SU-DHL-6 (cell line): ENCODE data around the gene FMNL1.

Experiments
- H2AFZ ChIP-seq: fragments of 200-600 bp; sonication (generic); 2 replicates; pipeline ENCODE4 v1.6.1; 2014; ENCODE audit warnings: low read depth, mild to moderate bottlenecking, moderate library complexity, mixed read lengths, antibody characterized with exemption, low read length; ENCODE audit not compliant: severe bottlenecking
- H3F3A ChIP-seq: fragments of 200-600 bp; shearing (Covaris generic); 2 replicates; pipeline ENCODE4 v1.6.0; 2016; ENCODE audit warnings: antibody characterized with exemption, mild to moderate bottlenecking; ENCODE audit not compliant: insufficient read depth
- H3K27ac ChIP-seq: fragments of 200-600 bp; sonication (generic); 2 replicates; pipeline ENCODE4 v1.5.1; 2016; ENCODE audit warnings: low read depth, mild to moderate bottlenecking, low read length, moderate library complexity, mixed read lengths
- H3K27me3 ChIP-seq: fragments of 200-600 bp; sonication (generic), shearing (Covaris generic); 2 replicates; pipeline ENCODE4 v1.6.0; 2014; ENCODE audit warnings: mild to moderate bottlenecking, low read length
- H3K36me3 ChIP-seq: fragments of 200-600 bp; sonication (generic); 2 replicates; pipeline ENCODE4 v1.6.1; 2014; ENCODE audit warnings: mild to moderate bottlenecking, low read length, mixed read lengths
- H3K4me2 ChIP-seq: fragments of 300-600, 200-600 bp; shearing (Covaris generic), sonication (generic); 2 replicates; pipeline ENCODE4 v1.6.0; 2014; ENCODE audit warnings: low read length, low read depth, mild to moderate bottlenecking; ENCODE audit not compliant: poor library complexity, severe bottlenecking
- H3K4me3 ChIP-seq: fragments of 200-600 bp; sonication (generic); 2 replicates; pipeline ENCODE4 v1.5.1; 2014; ENCODE audit warnings: antibody characterized with exemption, low read length, mild to moderate bottlenecking, mixed read lengths; ENCODE audit not compliant: insufficient read depth, poor library complexity, severe bottlenecking
- H3K79me2 ChIP-seq: fragments of 200-600 bp; sonication (generic); 2 replicates; pipeline ENCODE4 v1.6.1; 2014; ENCODE audit warnings: mild to moderate bottlenecking, low read length, moderate library complexity; ENCODE audit not compliant: insufficient read depth
- H3K9ac ChIP-seq: fragments of 200-600 bp; sonication (generic); 2 replicates; pipeline ENCODE4 v1.7.0; 2014; ENCODE audit warnings: mild to moderate bottlenecking, low read length
- H3K9me2 ChIP-seq: fragments of 200-600 bp; sonication (generic); replicated peaks from 2 replicates; pipeline ENCODE4 v1.6.1; 2014; ENCODE audit warnings: low read length; ENCODE audit not compliant: insufficient read depth
- H3K9me3 ChIP-seq: fragments of 200-600 bp; sonication (generic); 2 replicates; pipeline ENCODE4 v1.6.1; 2014; ENCODE audit warnings: low read length, mixed read lengths; ENCODE audit not compliant: insufficient read depth
- H4K20me1 ChIP-seq: fragments of 200-600 bp; sonication (generic); 2 replicates; pipeline ENCODE4 v1.6.1; 2014; ENCODE audit warnings: low read depth, mild to moderate bottlenecking, antibody characterized with exemption, low read length, moderate library complexity, mixed read lengths
- EZH2phosphoT487 ChIP-seq: fragments of 200-600 bp; sonication (generic), shearing (Covaris generic); conservative IDR thresholded peaks from 2 replicates; pipeline ENCODE4 v1.6.1; 2018; ENCODE audit warnings: mild to moderate bottlenecking, antibody characterized with exemption, low read length, moderate library complexity, mixed read lengths
- TF ChIP-seq, protein P1 (sequence below): fragments of 200-600 bp; sonication (generic); IDR thresholded peaks from one replicate; pipeline ENCODE4 v1.5.1; 2017; ENCODE audit warnings: antibody characterized with exemption, mild to moderate bottlenecking, low read length, moderate library complexity; ENCODE audit not compliant: insufficient read depth, poor library complexity, severe bottlenecking

FMNL1 gene

GRCh38 chr17:45296833-45297124 lies 75.1 kb downstream of the FMNL1 start:
- Histone ChIP-seq H4K20me1 (no peaks in the 10 kb centered on the region; the same call in 1 of the 2 replicates), H2AFZ (no peak overlapping the region), H3K27ac (no peak overlapping the region), H3K9ac (no peak overlapping the region), H3K9me3 (no peaks in the 10 kb centered on the region), H3K27me3 (no peaks in the 10 kb centered on the region), H3K36me3 (no peaks in the 10 kb centered on the region), H3K4me2 (no peak overlapping the region), H3K9me2 (no peaks in the 10 kb centered on the region), H3K4me3 (no peak overlapping the region), H3K79me2 (peaks cover 22% of the 10 kb centered on the region; the same call in 1 of the 2 replicates), H3F3A (no peaks in the 10 kb centered on the region)
- no peak for TF ChIP-seq EZH2phosphoT487
- TF ChIP-seq, protein P1, sequence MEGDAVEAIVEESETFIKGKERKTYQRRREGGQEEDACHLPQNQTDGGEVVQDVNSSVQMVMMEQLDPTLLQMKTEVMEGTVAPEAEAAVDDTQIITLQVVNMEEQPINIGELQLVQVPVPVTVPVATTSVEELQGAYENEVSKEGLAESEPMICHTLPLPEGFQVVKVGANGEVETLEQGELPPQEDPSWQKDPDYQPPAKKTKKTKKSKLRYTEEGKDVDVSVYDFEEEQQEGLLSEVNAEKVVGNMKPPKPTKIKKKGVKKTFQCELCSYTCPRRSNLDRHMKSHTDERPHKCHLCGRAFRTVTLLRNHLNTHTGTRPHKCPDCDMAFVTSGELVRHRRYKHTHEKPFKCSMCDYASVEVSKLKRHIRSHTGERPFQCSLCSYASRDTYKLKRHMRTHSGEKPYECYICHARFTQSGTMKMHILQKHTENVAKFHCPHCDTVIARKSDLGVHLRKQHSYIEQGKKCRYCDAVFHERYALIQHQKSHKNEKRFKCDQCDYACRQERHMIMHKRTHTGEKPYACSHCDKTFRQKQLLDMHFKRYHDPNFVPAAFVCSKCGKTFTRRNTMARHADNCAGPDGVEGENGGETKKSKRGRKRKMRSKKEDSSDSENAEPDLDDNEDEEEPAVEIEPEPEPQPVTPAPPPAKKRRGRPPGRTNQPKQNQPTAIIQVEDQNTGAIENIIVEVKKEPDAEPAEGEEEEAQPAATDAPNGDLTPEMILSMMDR, result no peak
